ENCODE measurements around the gene KRTAP4-11.
"Not testable (repeated sequence)": the region's sequence is repeated elsewhere in the genome, so short reads cannot be mapped to it uniquely, and the experiment has no call there.

The KRTAP4-11 gene

GRCh38 chr17:41083427-41083826 is 34.7 kb downstream of the KRTAP4-11 start:
- H3K9me3 ChIP-seq (ENCODE audit: control insufficient read depth, insufficient read depth, low read length); H3K9ac ChIP-seq (ENCODE audit: low read depth, low read length); H3K36me3 ChIP-seq (ENCODE audit: insufficient read depth, low read length); H3K4me1 ChIP-seq (ENCODE audit: insufficient read depth, low read length): not testable (repeated sequence)

- no peaks in the 10 kb centered on the region for H3K9me3 ChIP-seq (ENCODE audit: control insufficient read depth, insufficient read depth, low read length)
- no peak overlapping the region for H3K9ac ChIP-seq (ENCODE audit: low read depth, low read length)
- H3K4me1 ChIP-seq (ENCODE audit: insufficient read depth, low read length) = no peaks in the 10 kb centered on the region
- H3K36me3 ChIP-seq (ENCODE audit: insufficient read depth, low read length) = no peaks in the 10 kb centered on the region
Observed at GRCh38 chr17:41082626-41083025, 35.5 kb downstream of the KRTAP4-11 start.

- H3K9me3 ChIP-seq (ENCODE audit: control insufficient read depth, insufficient read depth, low read length) = no peaks in the 10 kb centered on the region
- H3K4me1 ChIP-seq (ENCODE audit: insufficient read depth, low read length) = no peaks in the 10 kb centered on the region
- H3K9ac ChIP-seq (ENCODE audit: low read depth, low read length) = no peak overlapping the region
- no peaks in the 10 kb centered on the region for H3K36me3 ChIP-seq (ENCODE audit: insufficient read depth, low read length)
Observed at GRCh38 chr17:41076788-41077187, 41.4 kb downstream of the KRTAP4-11 start.

- Histone ChIP-seq H3K36me3 (ENCODE audit: insufficient read depth, low read length) (no peaks in the 10 kb centered on the region), H3K4me1 (ENCODE audit: insufficient read depth, low read length) (no peaks in the 10 kb centered on the region)
Observed at GRCh38 chr17:41073676-41074075, 44.5 kb downstream of the KRTAP4-11 start.

GRCh38 chr17:41071606-41072360 is 46.4 kb downstream of the KRTAP4-11 start:
- no peaks in the 10 kb centered on the region for H3K9me3 ChIP-seq (ENCODE audit: control insufficient read depth, insufficient read depth, low read length)
- H3K9ac ChIP-seq (ENCODE audit: low read depth, low read length) = no peak overlapping the region
- no peaks in the 10 kb centered on the region for H3K36me3 ChIP-seq (ENCODE audit: insufficient read depth, low read length)
- H3K4me1 ChIP-seq (ENCODE audit: insufficient read depth, low read length) = no peaks in the 10 kb centered on the region

More at GRCh38 chr17:41073676-41074075, 44.5 kb downstream of the KRTAP4-11 start:
- Histone ChIP-seq H3K9ac (ENCODE audit: low read depth, low read length) (no peak overlapping the region), H3K9me3 (ENCODE audit: control insufficient read depth, insufficient read depth, low read length) (no peaks in the 10 kb centered on the region)

- H3K9me3 ChIP-seq (ENCODE audit: control insufficient read depth, insufficient read depth, low read length) = no peaks in the 10 kb centered on the region
- no peaks in the 10 kb centered on the region for H3K36me3 ChIP-seq (ENCODE audit: insufficient read depth, low read length)
- H3K9ac ChIP-seq (ENCODE audit: low read depth, low read length) = no peak overlapping the region
- H3K4me1 ChIP-seq (ENCODE audit: insufficient read depth, low read length) = no peaks in the 10 kb centered on the region
Observed at GRCh38 chr17:41069031-41069430, 49.1 kb downstream of the KRTAP4-11 start.

GRCh38 chr17:41067281-41067680 is 50.9 kb downstream of the KRTAP4-11 start:
- no peak overlapping the region for H3K9ac ChIP-seq (ENCODE audit: low read depth, low read length)
- no peaks in the 10 kb centered on the region for H3K9me3 ChIP-seq (ENCODE audit: control insufficient read depth, insufficient read depth, low read length)
- H3K36me3 ChIP-seq (ENCODE audit: insufficient read depth, low read length) = no peaks in the 10 kb centered on the region
- no peaks in the 10 kb centered on the region for H3K4me1 ChIP-seq (ENCODE audit: insufficient read depth, low read length)

All from ES-I3 (cell line).